ENCODE results near the gene CHD9NB. TPM values are rescaled to one million over a fixed set of nuclear protein-coding genes. Genes with fewer than 3 reads are reported as not detected.
"Not testable (repeated sequence)": the region's sequence is repeated elsewhere in the genome, so short reads cannot be mapped to it uniquely, and the experiment has no call there.

The CHD9NB gene
- total RNA-seq, 2 donors from 2014 or later = 4.3 to 26.7 TPM

DNA sequence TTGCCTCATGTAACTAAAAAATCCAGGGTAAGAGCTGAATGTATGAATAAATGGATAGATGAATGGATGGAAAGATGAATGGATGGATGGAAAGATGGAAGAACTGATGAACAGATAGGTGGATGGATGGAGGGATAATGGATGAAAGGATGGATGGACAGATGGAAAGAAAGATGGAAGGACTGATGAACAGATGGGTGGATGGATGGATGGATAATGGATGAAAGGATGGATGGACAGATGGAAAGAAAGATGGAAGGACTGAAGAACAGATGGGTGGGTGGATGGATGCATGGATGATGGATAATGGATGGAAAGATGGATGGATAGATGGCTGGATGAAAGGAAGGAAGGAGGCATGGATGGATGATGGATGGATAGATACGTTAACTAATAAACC lies 11.9 kb downstream of the CHD9NB start:
- WGBS = 94% methylated on average over 1 of the region's 1 CpG
- TF ChIP-seq, protein P1, sequence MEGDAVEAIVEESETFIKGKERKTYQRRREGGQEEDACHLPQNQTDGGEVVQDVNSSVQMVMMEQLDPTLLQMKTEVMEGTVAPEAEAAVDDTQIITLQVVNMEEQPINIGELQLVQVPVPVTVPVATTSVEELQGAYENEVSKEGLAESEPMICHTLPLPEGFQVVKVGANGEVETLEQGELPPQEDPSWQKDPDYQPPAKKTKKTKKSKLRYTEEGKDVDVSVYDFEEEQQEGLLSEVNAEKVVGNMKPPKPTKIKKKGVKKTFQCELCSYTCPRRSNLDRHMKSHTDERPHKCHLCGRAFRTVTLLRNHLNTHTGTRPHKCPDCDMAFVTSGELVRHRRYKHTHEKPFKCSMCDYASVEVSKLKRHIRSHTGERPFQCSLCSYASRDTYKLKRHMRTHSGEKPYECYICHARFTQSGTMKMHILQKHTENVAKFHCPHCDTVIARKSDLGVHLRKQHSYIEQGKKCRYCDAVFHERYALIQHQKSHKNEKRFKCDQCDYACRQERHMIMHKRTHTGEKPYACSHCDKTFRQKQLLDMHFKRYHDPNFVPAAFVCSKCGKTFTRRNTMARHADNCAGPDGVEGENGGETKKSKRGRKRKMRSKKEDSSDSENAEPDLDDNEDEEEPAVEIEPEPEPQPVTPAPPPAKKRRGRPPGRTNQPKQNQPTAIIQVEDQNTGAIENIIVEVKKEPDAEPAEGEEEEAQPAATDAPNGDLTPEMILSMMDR (IDR thresholded peaks at IDR 0.05) = no peak
- TF ChIP-seq POLR2AphosphoS5 (IDR thresholded peaks at IDR 0.05) (no peak), POLR2A (IDR thresholded peaks at IDR 0.05) (no peak)
- Histone ChIP-seq H3K4me1 (replicated peaks) (peaks cover 20% of the 10 kb centered on the region), H3K27ac (peak overlapping the region; percentile 79 to 80), H3K9me3 (no peaks in the 10 kb centered on the region), H3K27me3 (replicated peaks; ENCODE audit: insufficient read depth) (no peaks in the 10 kb centered on the region), H3K4me3 (no peak overlapping the region), H3K36me3 (no peaks in the 10 kb centered on the region)
- intact Hi-C loops (cut with DNase I) = no loop called here
- no peak for DNase-seq (ENCODE audit: low spot score)

DNA sequence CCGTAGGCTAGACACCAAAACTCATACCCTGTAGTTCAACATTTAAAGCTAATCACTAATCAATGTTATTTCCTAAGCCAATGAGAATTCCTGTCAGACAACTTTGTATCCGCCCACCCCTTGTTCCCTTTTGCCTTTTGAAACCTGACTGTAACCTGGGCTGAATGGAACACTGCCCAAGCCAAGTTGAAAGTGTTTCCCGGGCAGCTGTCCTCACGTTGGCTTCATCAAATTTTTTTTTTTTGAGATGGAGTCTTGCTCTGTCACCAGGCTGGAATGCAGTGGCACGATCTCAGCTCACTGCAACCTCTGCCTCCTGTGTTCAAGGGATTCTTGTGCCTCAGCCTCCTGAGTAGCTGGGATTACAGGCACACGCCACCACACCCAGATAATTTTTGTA lies 16.0 kb downstream of the CHD9NB start:
- H3K36me3 ChIP-seq; H3K9me3 ChIP-seq; DNase-seq (ENCODE audit: low spot score); H3K27me3 ChIP-seq (replicated peaks; ENCODE audit: insufficient read depth); H3K4me1 ChIP-seq (replicated peaks); H3K27ac ChIP-seq; H3K4me3 ChIP-seq; intact Hi-C loops (cut with DNase I): not testable (repeated sequence)
- WGBS = 58% methylated on average over 6 of the region's 6 CpGs

DNA sequence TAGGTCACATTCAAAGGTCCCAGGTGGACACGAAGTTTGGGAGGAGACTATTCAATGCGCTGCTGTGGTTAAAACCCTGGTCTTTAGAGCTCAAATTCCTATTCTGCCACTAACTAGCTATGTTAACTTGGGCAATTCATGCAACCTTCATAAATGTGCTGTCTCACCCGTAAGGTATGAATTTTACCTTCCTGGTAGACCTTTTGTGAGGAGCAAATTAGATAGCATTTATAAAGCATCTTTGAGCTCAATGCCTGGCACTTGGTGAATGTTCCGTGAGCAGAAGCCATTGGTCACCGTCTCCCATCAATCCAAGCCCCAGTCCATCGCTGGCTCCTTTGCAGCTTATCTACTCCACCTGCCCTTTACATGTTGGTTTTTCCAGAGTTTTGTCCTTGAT lies 16.6 kb downstream of the CHD9NB start:
- no peaks in the 10 kb centered on the region for H3K9me3 ChIP-seq
- no peaks in the 10 kb centered on the region for H3K4me1 ChIP-seq (replicated peaks)
- intact Hi-C loops (cut with DNase I) = no loop called here
- H3K27me3 ChIP-seq (replicated peaks; ENCODE audit: insufficient read depth) = no peaks in the 10 kb centered on the region
- H3K4me3 ChIP-seq = no peak overlapping the region
- no peak for DNase-seq (ENCODE audit: low spot score)
- WGBS = 98% methylated on average over 6 of the region's 6 CpGs
- TF ChIP-seq POLR2A (IDR thresholded peaks at IDR 0.05) (no peak), POLR2AphosphoS5 (IDR thresholded peaks at IDR 0.05) (no peak)
- TF ChIP-seq, protein P1 (IDR thresholded peaks at IDR 0.05) = no peak
- H3K36me3 ChIP-seq = no peaks in the 10 kb centered on the region
- no peak overlapping the region for H3K27ac ChIP-seq

DNA sequence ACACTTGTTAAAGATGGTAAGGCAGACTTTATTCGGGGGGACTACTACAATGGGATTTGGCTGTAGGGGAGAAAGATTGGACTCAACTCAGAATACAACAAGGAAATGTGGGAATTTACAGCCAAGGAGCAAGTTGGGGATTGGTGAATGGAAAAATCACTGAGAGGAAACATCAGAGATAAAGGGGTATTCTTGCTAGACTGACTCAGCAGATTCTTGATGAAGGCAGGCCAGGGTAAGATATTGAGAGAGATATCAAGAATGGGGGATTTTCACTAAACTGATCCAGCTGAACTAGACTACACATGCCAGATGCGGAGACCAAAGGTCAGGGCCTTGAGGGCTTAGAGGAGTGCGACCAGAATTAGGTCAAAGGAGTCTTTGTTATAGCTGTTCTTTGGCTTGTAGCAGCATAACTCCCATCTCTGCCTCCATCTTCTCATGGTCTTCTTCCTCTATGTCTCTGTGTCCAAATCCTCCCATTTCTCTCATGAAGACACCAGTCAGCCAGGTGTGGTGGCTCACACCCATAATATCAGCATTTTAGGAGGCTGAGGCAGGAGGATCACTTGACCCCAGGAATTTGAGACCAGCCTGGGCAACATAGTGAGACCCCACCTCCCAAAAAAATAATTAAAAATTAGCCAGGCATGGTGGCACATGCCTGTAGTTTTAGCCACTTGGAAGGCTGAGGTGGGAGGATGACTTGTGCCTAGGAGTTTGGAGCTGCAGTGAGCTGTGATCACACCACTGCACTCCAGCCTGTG lies 17.3 kb downstream of the CHD9NB start:
- no peak for DNase-seq (ENCODE audit: low spot score)
- intact Hi-C loops (cut with DNase I) = no loop called here
- Histone ChIP-seq H3K36me3 (no peaks in the 10 kb centered on the region), H3K4me3 (no peak overlapping the region), H3K27me3 (replicated peaks; ENCODE audit: insufficient read depth) (no peaks in the 10 kb centered on the region), H3K27ac (no peak overlapping the region), H3K9me3 (no peaks in the 10 kb centered on the region), H3K4me1 (replicated peaks) (no peaks in the 10 kb centered on the region)
- WGBS = 74% methylated on average over 3 of the region's 3 CpGs
- TF ChIP-seq, protein P1 (IDR thresholded peaks at IDR 0.05) = no peak
- TF ChIP-seq POLR2A (IDR thresholded peaks at IDR 0.05) (no peak), POLR2AphosphoS5 (IDR thresholded peaks at IDR 0.05) (no peak)

DNA sequence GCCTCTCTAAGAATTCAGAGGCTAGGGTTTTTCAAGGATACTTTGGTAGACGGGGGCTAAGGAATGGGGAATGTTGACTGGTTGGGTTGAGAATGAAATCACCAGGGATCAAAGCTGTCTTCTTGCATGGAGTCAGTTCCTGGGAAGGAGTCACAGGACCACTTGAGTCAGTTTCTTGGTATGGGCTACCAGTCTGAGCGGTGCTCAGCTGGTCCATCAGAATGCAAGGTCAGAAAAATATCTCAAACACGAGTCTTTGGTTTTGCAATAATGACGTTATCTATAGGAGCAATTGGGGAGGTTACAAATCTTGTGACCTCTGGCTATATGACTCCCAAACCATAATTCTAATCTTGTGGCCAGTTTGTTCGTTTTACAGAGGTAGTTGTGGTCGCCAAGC lies 18.4 kb downstream of the CHD9NB start:
- WGBS = 78% methylated on average over 6 of the region's 6 CpGs
- DNase-seq (ENCODE audit: low spot score) = no peak
- H3K4me1 ChIP-seq (replicated peaks) = no peaks in the 10 kb centered on the region
- no peak overlapping the region for H3K27ac ChIP-seq
- H3K4me3 ChIP-seq = no peak overlapping the region
- no peaks in the 10 kb centered on the region for H3K36me3 ChIP-seq
- no peaks in the 10 kb centered on the region for H3K9me3 ChIP-seq
- TF ChIP-seq, protein P1 (IDR thresholded peaks at IDR 0.05) = no peak
- TF ChIP-seq POLR2AphosphoS5 (IDR thresholded peaks at IDR 0.05) (no peak), POLR2A (IDR thresholded peaks at IDR 0.05) (no peak)
- no peaks in the 10 kb centered on the region for H3K27me3 ChIP-seq (replicated peaks; ENCODE audit: insufficient read depth)
- intact Hi-C loops (cut with DNase I) = no loop called here

Measured in prostate gland (tissue), 2 donors.